ENCODE data around the gene IMPA2.

GRCh38 chr18:12061685-12062084, 80.4 kb downstream of the IMPA2 start:
- TF ChIP-seq CTCF (IDR thresholded peaks at IDR 0.05) (no peak), POLR2AphosphoS5 (IDR thresholded peaks at IDR 0.05; ENCODE audit: low read depth, low read length) (no peak), REST (IDR thresholded peaks at IDR 0.05; ENCODE audit: insufficient read depth in 1 of 2, low read depth in 2 of 2, low read length in 1 of 2) (no peak), SIN3A (IDR thresholded peaks at IDR 0.05; ENCODE audit: borderline replicate concordance, insufficient read depth, low read depth, low read length) (no peak), TCF7L2 (IDR thresholded peaks at IDR 0.05; ENCODE audit: low read depth, low read length) (no peak)
